ENCODE measurements around the gene CPT1A.

DNA sequence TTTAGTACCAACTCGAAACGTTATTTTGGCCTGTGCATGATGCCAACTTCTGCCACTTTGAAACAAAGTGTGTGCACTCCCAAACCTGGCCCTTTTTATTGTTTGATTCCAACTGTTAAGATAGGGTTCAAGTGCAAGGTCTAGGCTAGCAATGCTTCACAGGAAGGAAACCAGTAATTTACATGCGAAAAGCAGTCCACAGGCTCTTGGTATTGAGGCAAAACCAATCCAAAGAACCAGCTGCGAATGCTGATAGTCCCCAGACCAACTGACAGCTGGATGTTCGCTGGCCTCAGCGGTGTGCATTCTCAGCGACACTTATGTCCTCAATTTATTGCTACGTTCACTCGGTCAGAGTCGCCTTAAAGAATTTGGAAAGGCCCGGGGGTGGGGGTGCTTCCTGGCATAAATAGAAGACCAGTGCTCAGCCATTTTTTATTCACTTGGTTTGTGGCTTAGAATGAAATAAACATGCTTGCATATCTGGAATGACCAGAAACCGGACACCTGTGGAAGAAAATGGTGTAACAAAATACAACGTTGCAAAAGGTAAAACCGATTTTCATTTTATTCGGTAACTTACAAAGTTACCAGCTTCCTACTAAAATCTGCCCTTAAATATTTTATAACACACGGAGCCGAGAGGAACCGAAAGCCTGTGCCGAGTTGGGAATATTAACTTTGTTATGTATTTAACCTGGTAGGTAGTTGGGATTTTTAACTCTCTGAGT lies 1.6 kb downstream of the CPT1A start:
- TF ChIP-seq, protein P1, sequence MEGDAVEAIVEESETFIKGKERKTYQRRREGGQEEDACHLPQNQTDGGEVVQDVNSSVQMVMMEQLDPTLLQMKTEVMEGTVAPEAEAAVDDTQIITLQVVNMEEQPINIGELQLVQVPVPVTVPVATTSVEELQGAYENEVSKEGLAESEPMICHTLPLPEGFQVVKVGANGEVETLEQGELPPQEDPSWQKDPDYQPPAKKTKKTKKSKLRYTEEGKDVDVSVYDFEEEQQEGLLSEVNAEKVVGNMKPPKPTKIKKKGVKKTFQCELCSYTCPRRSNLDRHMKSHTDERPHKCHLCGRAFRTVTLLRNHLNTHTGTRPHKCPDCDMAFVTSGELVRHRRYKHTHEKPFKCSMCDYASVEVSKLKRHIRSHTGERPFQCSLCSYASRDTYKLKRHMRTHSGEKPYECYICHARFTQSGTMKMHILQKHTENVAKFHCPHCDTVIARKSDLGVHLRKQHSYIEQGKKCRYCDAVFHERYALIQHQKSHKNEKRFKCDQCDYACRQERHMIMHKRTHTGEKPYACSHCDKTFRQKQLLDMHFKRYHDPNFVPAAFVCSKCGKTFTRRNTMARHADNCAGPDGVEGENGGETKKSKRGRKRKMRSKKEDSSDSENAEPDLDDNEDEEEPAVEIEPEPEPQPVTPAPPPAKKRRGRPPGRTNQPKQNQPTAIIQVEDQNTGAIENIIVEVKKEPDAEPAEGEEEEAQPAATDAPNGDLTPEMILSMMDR (IDR thresholded peaks at IDR 0.05) = no peak
- TF ChIP-seq POLR2AphosphoS5 (IDR thresholded peaks at IDR 0.05) (no peak), EP300 (IDR thresholded peaks at IDR 0.05) (no peak)
